Fibroblast of skin of right quadriceps (primary cell): ENCODE measurements around the gene PIAS3.
A peak's percentile ranks its signal among the peaks of the same experiment; 100 is the strongest.
"Not testable (repeated sequence)": the region's sequence is repeated elsewhere in the genome, so short reads cannot be mapped to it uniquely, and the experiment has no call there.

ENCODE experiments used
- DNase-seq: peaks from one replicate; pipeline ENCODE4 v3.0.0-alpha.2; 2013

PIAS3 gene

DNA sequence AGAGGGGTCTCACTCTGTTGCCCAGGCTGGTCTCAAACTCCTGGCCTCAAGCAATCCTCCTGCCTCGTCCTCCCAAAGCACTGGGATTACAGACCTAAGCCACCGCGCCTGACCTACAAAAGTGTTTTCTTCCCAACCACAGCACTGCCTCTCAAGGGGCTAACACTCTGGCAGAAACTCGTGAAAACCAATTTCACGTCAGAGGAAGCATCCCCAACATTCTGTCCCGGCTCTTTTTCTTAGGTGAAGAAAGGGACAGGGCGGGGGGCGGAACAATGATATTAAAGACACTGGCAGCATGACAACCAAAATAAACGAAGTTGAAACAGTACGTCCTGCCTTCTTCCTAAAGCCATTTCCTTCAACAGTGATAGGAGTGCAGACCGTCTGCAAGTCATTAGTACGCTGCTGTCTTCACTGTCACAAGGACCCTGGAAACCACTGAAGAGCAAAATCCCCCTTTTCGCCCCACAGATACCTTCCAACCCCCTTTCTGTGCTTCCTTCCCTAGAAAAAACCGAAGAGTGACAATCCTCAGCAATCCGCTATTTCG is 36.0 kb downstream of the PIAS3 start:
- DNase-seq = not testable (repeated sequence)

- DNase-seq = peak; percentile 83
Measured at GRCh38 chr1:145818095-145818494, 40.8 kb downstream of the PIAS3 start.

DNA sequence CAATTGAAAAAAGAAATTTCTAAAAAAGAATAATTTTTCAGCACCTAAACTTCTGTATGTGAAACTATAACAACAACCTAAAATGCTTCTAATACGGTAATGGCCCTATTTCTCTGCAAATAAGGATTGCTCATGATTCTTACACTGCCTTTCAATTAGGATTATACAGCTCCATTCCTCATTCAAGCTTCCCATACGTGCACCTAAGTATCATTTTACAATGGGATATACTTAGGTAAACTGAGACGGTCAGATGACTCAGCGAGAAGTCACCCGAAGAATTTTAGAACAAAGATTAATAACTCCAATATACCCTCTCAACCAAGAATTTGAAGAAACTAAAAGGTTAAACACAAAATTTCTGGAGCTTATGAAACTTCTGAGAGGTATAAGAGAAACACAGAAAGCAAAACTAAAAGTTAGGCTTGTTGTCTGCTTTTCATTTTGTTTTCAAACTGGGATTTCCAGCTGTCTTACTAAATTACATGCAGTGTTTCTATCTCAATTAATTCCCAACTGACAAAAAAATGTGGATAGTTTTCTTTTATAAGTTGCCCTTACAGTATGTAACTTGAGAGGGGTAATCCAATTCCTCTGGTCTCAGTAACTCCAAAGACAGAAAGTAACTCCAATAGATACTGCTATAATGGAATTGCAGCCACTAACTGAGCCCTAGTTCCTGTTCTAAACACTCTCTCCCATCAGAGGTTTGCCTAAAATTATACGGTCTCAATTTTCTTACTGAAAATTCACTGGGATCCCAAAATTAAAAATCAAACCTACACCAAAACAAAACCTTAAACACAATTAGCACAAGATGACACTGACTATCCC is 45.7 kb downstream of the PIAS3 start:
- not testable (repeated sequence) for DNase-seq

DNA sequence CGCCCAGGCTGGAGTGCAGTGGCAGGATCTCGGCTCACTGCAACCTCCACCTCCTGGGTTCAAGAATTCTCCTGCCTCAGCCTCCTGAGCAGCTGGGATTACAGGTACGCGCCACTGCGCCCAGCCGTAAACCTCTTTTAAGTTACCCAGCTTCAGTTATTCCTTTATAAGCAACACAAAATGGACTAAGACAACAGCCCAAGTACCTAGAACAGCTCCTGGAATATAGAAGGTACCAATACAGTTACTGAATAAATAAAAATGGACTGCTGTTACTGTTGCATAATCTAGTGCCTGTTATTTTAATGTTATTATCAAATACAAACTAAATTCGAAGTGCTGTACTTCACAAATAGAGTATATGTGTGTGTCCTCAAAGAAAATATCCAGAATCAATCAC is 52.0 kb downstream of the PIAS3 start:
- no peak for DNase-seq

DNA sequence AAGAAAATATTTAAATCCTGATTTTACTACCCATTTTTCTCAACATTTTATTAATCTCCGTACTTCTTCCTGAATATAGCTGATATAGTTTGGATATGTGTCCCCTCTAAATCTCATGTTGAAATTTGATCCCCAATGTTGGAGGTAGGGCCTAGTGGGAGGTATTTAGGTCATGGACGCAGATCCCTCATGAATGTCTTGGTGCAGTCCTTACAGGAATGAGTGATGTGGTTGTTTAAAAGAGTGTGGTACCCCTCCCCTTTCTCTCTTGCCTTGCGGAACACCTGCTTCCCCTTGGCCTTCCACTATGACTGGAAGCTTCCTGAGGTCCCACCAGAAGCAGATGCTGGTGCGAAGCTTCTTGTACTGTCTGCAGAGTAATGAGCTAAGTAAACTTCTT is 52.5 kb downstream of the PIAS3 start:
- DNase-seq = no peak

DNA sequence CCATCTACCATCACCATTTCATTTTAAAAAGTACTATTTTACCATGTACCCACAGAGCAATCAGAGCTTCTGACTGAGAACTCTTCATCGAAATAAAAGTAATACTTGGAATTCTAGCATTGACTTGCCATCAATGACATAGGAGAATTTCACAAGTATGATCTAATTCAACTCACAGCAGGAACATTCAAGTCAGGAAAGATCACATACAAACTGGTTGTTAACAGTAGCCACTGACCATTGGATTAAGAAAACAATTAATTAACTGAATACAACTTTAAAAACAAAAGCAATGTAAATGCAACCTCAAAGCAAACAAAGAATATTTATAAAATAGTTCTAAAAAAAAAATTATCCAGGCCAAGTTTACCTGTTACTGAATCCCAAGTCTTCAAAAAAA is 53.8 kb downstream of the PIAS3 start:
- DNase-seq = no peak

DNA sequence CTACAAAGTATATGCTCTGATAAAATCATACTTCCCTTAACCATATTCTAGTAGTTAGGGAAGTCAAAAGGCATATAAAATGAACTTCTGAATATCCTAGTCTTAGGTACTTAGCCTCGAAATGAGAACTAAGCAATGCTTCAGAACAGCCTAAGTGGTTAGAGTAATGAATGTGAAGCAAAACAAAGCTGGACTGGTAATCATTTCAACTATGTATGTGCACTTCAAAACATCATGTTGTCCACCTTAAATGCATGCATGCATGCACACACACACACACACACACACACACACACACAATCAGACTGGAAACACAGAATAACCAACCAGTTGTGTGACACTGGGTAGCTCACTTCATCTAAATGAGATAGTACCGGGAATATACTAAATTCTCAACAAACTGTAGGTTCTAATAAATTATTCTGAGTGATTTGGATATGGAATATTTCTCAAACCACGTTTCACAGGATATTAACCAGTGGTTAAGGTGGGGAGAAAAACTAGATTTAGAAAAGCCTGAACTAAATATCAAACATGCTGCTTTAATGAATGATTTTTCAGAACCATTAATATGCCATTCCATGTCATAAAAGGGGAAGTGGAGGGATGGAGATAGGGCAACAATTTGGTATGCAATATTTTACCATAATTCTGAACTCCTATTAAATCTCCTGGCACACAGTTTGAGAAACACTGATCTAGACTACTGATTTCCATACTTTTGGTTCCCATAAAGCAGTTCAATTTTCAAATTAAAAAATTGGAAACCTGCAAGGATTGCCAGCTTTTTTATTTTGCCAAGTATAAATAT is 54.4 kb downstream of the PIAS3 start:
- no peak for DNase-seq

GRCh38 chr1:145799806-145800205 is 59.1 kb downstream of the PIAS3 start:
- no peak for DNase-seq
